Adipose tissue (tissue), 3 donors: Measurements from ENCODE around the gene NPL. TPM values are rescaled to one million over a fixed set of nuclear protein-coding genes. Genes with fewer than 3 reads are reported as not detected.

Experiments used
- H3K27ac ChIP-seq: one replicate; pipeline ENCODE4 v1.5.1; 2013; ENCODE audit warnings: low read depth, low read length
- WGBS, 3 donors: extraction: QIAGEN DNeasy Blood & Tissue Kit; methylation state at CpG; one replicate each; pipeline ENCODE4 v1.1.7; 2013; 5-methylcytosine and 5-hydroxymethylcytosine counted together
- polyA plus RNA-seq, 3 donors: library from polyadenylated mRNA; stranded (reverse); fragments of 200-250 nt; gene quantifications; one replicate each; pipeline ENCODE4 v1.2.3, GENCODE V29; 2013
- donor health status: healthy with polysubstance abuse.
- donor health status: Bipolar disorder and iron deficiency.
- donor health status: healthy.

The NPL gene
- polyA plus RNA-seq, 3 donors = 1.8 to 35.0 (median 8.2) TPM

- no peak overlapping the region for H3K27ac ChIP-seq
- WGBS, 3 donors = 70 to 86% (median 83%) methylated on average over 11 of the region's 11 CpGs
Observed at GRCh38 chr1:182806015-182806678, 16.6 kb downstream of the NPL start.

DNA sequence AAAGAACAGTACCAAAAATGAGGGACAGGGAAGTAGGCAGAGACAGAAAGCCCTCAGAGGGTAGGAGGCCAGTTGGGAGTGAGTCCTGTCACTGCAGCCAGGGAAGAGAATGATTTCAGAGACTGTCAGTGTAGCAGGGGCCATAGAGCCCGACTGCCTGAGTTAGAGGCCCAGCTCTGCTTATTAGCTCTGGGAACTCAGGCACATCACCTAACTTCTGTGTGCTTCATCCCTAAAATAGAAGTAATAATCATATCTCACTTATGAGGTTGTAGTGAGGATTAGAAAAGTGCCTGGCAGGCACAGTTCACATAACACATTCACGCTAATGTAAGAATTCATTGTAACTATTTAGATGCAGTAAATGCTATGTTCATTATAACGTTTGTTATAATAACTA is 18.3 kb downstream of the NPL start:
- H3K27ac ChIP-seq = no peak overlapping the region
- WGBS, 3 donors = 71 to 92% (median 74%) methylated on average over 3 of the region's 3 CpGs

GRCh38 chr1:182809414-182809957 is 19.9 kb downstream of the NPL start:
- WGBS, 3 donors = 70 to 85% (median 70%) methylated on average over 3 of the region's 3 CpGs

GRCh38 chr1:182811975-182812722 is 22.6 kb downstream of the NPL start:
- 82 to 94% (median 92%) methylated on average over 4 of the region's 4 CpGs for WGBS, 3 donors
- no peak overlapping the region for H3K27ac ChIP-seq

More at GRCh38 chr1:182809414-182809957, 19.9 kb downstream of the NPL start:
- H3K27ac ChIP-seq = no peak overlapping the region

DNA sequence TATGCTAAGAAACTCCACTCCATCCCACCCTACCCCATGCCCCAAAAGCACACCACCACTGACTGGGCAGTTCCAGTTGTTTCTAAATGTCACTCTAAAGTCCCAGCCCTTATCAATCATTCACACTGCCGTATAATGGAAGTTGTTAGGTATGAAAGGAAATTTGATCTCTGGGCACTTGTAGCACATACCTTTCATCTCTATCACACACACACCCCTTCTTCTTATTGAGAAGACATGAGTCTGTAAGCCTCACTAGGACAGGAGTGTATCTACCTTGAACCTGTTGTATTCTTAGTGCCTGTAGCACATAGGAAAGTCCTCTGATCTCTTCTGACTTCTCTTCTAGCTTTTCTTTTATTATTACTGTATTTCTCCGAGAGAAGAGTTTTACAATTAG is 27.3 kb downstream of the NPL start:
- WGBS, 3 donors = 90 to 95% (median 94%) methylated on average over 2 of the region's 2 CpGs
- no peak overlapping the region for H3K27ac ChIP-seq

DNA sequence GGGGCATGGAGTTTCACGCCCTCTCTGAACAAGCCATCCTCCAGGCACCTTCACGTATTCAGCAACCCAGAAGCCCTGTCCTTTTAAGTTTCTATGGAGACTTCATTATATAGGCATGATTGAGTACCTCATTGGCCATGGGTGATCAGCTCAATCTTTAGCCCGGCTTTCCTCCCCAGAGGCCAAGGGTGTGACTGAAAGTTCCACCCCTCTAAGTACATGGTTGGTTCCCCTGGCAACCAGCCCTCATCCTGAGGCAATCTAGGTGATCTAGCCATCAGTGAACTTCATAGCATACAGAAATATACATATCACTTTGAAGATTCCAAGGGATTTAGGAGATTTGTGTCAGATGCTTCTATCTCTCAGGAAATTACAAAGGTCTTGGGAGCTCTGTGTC is 28.2 kb downstream of the NPL start:
- no peak overlapping the region for H3K27ac ChIP-seq
- WGBS, 3 donors = 90 to 94% (median 93%) methylated on average over 3 of the region's 3 CpGs

GRCh38 chr1:182823220-182823619 is 33.6 kb downstream of the NPL start:
- H3K27ac ChIP-seq = no peak overlapping the region
- WGBS, 3 donors = 63 to 69% (median 69%) methylated on average over 3 of the region's 3 CpGs

DNA sequence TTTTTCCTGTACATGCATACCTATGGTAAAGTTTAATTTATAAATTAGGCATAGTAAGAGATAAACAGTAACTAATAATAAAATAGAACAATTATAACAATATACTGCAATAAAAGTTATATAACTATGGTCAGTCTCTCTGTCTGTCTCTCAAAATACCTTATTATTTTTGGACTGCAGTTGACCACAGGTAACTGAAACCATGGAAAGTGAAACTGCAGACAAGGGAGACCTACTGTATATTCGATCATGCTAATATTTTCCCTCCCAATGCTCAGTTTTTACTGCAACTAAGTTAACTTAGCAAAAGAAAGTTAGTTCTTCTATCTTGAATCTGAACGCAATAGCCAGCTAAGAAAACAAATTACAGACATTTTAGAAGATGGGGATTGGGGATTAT is 37.3 kb downstream of the NPL start:
- 92 to 94% (median 94%) methylated on average over 2 of the region's 2 CpGs for WGBS, 3 donors
- H3K27ac ChIP-seq = no peak overlapping the region

GRCh38 chr1:182829285-182829932 is 39.8 kb downstream of the NPL start:
- no peak overlapping the region for H3K27ac ChIP-seq
- 62 to 85% (median 69%) methylated on average over 5 of the region's 5 CpGs for WGBS, 3 donors

GRCh38 chr1:182833271-182833670 is 43.7 kb downstream of the NPL start:
- H3K27ac ChIP-seq = no peak overlapping the region

GRCh38 chr1:182834326-182834725 is 44.8 kb downstream of the NPL start:
- WGBS, 3 donors = 94 to 99% (median 98%) methylated on average over 2 of the region's 2 CpGs
- H3K27ac ChIP-seq = no peak overlapping the region

GRCh38 chr1:182835806-182836205 is 46.2 kb downstream of the NPL start:
- H3K27ac ChIP-seq = no peak overlapping the region
- 84 to 87% (median 84%) methylated on average over 10 of the region's 10 CpGs for WGBS, 3 donors

DNA sequence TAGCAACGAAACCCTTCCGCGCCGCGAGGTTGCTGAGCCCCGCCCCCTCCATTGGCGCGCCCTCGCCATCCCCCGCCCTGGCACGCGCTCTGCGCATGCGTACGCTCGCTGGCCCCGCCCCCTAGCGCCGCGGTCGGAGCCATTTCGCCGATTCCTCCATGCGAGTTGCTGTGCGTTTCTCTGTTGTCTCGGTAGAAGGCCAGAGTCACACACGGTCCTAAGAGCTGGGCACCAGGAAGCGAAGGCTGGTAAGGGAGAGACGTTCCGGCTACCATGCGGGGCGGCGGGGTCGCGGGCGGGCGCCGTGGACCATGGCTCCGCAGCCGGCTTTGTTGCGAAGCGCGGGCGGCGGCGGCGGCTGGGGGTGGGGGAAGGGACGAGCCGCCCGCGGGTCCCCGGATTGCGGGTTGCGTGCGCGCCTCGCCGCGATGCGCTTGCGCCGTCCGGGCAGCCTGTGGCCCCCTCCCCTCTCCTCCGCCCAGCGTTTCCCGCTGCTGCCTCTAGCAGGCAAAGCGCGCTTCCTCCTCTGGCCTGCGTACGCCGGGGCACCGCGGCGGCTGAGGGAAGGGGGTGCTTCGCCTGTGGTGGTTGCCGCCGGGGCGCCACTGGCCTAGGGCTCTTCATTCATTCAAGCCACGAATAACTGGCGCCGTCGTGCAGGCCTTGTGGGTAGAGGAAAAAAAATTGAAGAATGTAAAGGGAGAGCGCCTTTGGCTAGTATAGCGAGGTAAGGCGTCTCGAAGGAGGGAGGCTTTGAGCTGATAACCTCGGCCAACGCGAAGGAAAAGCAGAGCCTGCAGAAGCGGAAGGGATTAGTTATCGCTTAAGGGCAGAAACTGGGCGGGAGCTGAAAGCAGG is 49.9 kb downstream of the NPL start, which contains the start of gene DHX9:
TSS of gene DHX9 (plus strand) at position 139 of the 858 bp plus-strand sequence. CDS start 3,220 bp downstream, outside the sequence.
- 0 to 1% (median 0%) methylated on average over 72 to 92 of the region's 92 CpGs for WGBS, 3 donors
- H3K27ac ChIP-seq = peak within 1 kb of the TSS; percentile 51

GRCh38 chr1:182841368-182841988 is 51.9 kb downstream of the NPL start:
- H3K27ac ChIP-seq = no peak overlapping the region
- 27 to 60% (median 57%) methylated on average over 10 of the region's 10 CpGs for WGBS, 3 donors

DNA sequence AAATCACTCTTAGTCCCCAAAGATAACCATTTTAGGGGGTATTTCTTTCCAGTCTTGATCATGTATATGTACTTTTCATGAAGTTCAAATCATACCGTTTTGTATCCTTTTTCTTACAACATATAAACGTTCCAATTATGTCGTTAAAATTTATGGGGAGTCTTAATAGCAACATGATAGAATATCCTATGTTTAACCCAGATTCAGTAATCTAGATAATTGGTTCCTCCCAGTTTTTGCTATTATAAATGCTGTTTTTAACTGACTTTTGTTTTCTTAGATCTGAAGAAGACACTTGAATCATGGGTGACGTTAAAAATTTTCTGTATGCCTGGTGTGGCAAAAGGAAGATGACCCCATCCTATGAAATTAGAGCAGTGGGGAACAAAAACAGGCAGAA is 52.7 kb downstream of the NPL start:
- WGBS, 3 donors = 42 to 46% (median 45%) methylated on average over 4 of the region's 4 CpGs

DNA sequence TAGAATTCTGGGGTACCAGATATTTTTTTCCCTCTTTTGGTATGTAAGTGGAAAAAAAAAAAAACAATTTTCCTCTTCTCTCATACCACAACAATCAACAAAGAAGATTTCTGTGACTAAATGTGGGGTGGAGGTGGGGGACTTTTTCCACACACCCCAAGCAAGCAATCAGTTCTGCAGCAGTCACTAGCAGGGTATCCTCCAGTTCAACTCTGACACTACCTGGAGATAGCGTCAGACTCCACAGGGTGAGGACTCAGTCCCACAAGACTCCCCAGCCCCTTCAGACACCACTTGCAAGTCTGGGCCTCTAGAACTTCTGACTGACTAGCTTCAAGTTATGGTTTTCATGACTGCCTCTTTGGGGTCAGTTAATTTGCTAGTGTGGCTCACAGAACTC is 55.8 kb downstream of the NPL start:
- 100% methylated on average over 1 of the region's 1 CpG for WGBS, 3 donors
- H3K27ac ChIP-seq = no peak overlapping the region

More for the DNA sequence above, 52.7 kb downstream of the NPL start:
- H3K27ac ChIP-seq = no peak overlapping the region

DNA sequence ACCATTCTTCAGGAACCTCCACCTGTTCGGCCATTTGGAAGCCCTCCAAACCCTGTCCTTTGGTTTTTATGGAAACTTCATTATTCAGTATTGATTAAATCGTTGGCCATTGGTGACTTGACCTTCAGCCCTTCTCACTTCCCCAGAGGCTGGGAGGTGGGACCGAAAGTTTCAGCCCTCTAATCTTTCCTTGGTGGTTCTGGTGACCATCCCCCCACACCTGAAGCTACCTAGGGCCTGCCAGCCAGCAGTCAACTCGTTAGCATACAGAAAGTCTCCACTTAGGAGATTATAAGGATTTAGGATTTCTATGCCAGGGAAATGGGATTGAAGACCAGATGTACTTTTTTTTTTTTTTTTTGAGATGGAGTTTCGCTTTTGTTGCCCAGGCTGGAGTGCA is 56.3 kb downstream of the NPL start:
- no peak overlapping the region for H3K27ac ChIP-seq
- WGBS, 3 donors = 65 to 85% (median 82%) methylated on average over 5 of the region's 5 CpGs

- no peak overlapping the region for H3K27ac ChIP-seq
Observed at GRCh38 chr1:182847105-182847504, 57.5 kb downstream of the NPL start.
